DND-41 (cell line): ENCODE measurements around the gene SRRM5.

Experiments used
- ATAC-seq: fragments of 200-7000 bp; cut with Tn5 transposase; 3 replicates; pipeline ENCODE4 v1.9.1; 2021; ENCODE audit warnings: low read depth; ENCODE audit not compliant: insufficient read depth
- DNase-seq: peaks from one replicate; pipeline ENCODE4 v3.0.0-alpha.2; 2020
- H2AFZ ChIP-seq: 2 replicates; pipeline ENCODE4 v1.6.0; 2012; ENCODE audit warnings: low read depth, low read length
- H3K27ac ChIP-seq: 2 replicates; pipeline ENCODE4 v1.5.1; 2012; ENCODE audit warnings: low read length, inconsistent platforms
- H3K27me3 ChIP-seq: fragments of 200-600 bp; sonication (generic); 2 replicates; pipeline ENCODE4 v1.6.0; 2012; ENCODE audit warnings: low read length, mild to moderate bottlenecking, inconsistent platforms; ENCODE audit not compliant: insufficient read depth, poor library complexity
- H3K36me3 ChIP-seq: 2 replicates; pipeline ENCODE4 v1.5.1; 2012; ENCODE audit warnings: low read length, inconsistent platforms; ENCODE audit not compliant: insufficient read depth
- H3K4me1 ChIP-seq: 2 replicates; pipeline ENCODE4 v1.5.1; 2012; ENCODE audit warnings: mild to moderate bottlenecking, low read length; ENCODE audit not compliant: insufficient read depth
- H3K4me2 ChIP-seq: 2 replicates; pipeline ENCODE4 v1.6.0; 2012; ENCODE audit warnings: mild to moderate bottlenecking, moderate library complexity, low read length, inconsistent platforms; ENCODE audit not compliant: insufficient read depth
- H3K4me3 ChIP-seq, 2 experiments: fragments of 200-600 bp in 1 of 2; shearing (Covaris generic) in 1 of 2; 2 replicates each; pipeline ENCODE4 v1.5.1; 2012 to 2016; ENCODE audit warnings: inconsistent platforms in 2 of 2, low read length in 2 of 2, mild to moderate bottlenecking in 2 of 2, low read depth in 1 of 2, moderate library complexity in 1 of 2
- H3K79me2 ChIP-seq: 2 replicates; pipeline ENCODE4 v1.6.0; 2012; ENCODE audit warnings: low read length, inconsistent platforms; ENCODE audit not compliant: insufficient read depth
- H3K9ac ChIP-seq: 2 replicates; pipeline ENCODE4 v1.6.0; 2012; ENCODE audit warnings: low read depth, mild to moderate bottlenecking, inconsistent platforms, low read length, moderate library complexity
- H3K9me3 ChIP-seq: 2 replicates; pipeline ENCODE4 v1.5.1; 2012; ENCODE audit warnings: low read length, moderate library complexity, mild to moderate bottlenecking, inconsistent platforms; ENCODE audit not compliant: insufficient read depth, severe bottlenecking
- H4K20me1 ChIP-seq: 2 replicates; pipeline ENCODE4 v1.6.0; 2012; ENCODE audit warnings: low read length; ENCODE audit not compliant: insufficient read depth
- CTCF ChIP-seq: IDR thresholded peaks from 2 replicates; pipeline ENCODE4 v1.5.1; 2012; ENCODE audit warnings: borderline replicate concordance, low read length, moderate library complexity, mild to moderate bottlenecking; ENCODE audit not compliant: poor library complexity, severe bottlenecking; ENCODE audit errors: extremely low read depth
- EZH2 ChIP-seq: IDR thresholded peaks from 3 replicates; pipeline ENCODE4 v1.6.1; 2012; ENCODE audit warnings: borderline replicate concordance, low read depth, mild to moderate bottlenecking, moderate library complexity, low read length, inconsistent platforms; ENCODE audit not compliant: severe bottlenecking

SRRM5 gene

GRCh38 chr19:43631491-43631890, 19.6 kb downstream of the SRRM5 start:
- no peak overlapping the region for H3K9ac ChIP-seq
- no peak overlapping the region for H3K4me2 ChIP-seq
- no peaks in the 10 kb centered on the region for H4K20me1 ChIP-seq
- no peak overlapping the region for H3K4me3 ChIP-seq
- ATAC-seq (no peak), DNase-seq (no peak)
- no peaks in the 10 kb centered on the region for H3K27me3 ChIP-seq
- no peaks in the 10 kb centered on the region for H3K4me1 ChIP-seq
- no peaks in the 10 kb centered on the region for H3K36me3 ChIP-seq
- H3K27ac ChIP-seq, result no peak overlapping the region
- no peaks in the 10 kb centered on the region for H3K9me3 ChIP-seq
- H3K79me2 ChIP-seq, result no peaks in the 10 kb centered on the region
- no peak overlapping the region for H2AFZ ChIP-seq
- TF ChIP-seq CTCF (no peak), EZH2 (no peak)

- H3K27ac ChIP-seq, result no peak overlapping the region
- no peak overlapping the region for H3K4me3 ChIP-seq
- H3K4me1 ChIP-seq, result peaks cover 4% of the 10 kb centered on the region; the same call in 1 of the 2 replicates
- H3K36me3 ChIP-seq, result no peaks in the 10 kb centered on the region
- no peak for TF ChIP-seq CTCF
- no peak for TF ChIP-seq EZH2
- ATAC-seq, result no peak
- DNase-seq, result no peak
- no peak overlapping the region for H3K4me2 ChIP-seq
- peaks cover 2% of the 10 kb centered on the region; the same call in 1 of the 2 replicates for H4K20me1 ChIP-seq
- H3K9ac ChIP-seq, result no peak overlapping the region
- peaks cover 9% of the 10 kb centered on the region for H3K27me3 ChIP-seq
- no peaks in the 10 kb centered on the region for H3K79me2 ChIP-seq
- H3K9me3 ChIP-seq, result no peaks in the 10 kb centered on the region
- no peak overlapping the region for H2AFZ ChIP-seq
These were observed 21.6 kb downstream of the SRRM5 start for GRCh38 chr19:43633520-43633919.

DNA sequence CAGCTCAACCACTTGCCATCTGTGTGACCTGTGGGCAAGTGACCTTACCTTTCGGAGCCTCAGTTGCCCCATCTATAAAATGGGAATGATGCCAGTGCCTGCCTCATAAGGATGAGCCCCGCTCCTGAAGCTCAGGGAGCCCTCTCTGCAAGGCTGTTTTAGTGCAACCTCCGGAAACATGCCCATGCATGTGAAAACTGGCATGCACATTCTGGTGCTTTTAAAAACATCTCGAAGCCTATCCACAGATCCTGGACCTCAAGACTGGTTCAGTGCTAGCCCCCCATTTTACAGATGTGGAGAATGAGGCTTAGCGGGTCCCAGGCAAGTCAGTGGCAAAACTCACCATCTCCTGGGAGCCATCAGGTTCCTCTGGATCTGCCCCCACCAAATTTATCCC, 22.2 kb downstream of the SRRM5 start:
- H3K4me2 ChIP-seq, result no peak overlapping the region
- ATAC-seq, result no peak
- no peak overlapping the region for H3K9ac ChIP-seq

More for the DNA sequence above, 22.2 kb downstream of the SRRM5 start:
- TF ChIP-seq CTCF, result no peak
- no peak for TF ChIP-seq EZH2
- no peak overlapping the region for H3K4me3 ChIP-seq
- no peaks in the 10 kb centered on the region for H3K9me3 ChIP-seq
- no peak overlapping the region for H3K27ac ChIP-seq
- peaks cover 14% of the 10 kb centered on the region for H3K27me3 ChIP-seq
- DNase-seq, result no peak
- no peaks in the 10 kb centered on the region for H3K79me2 ChIP-seq
- peaks cover 10% of the 10 kb centered on the region for H3K4me1 ChIP-seq
- H2AFZ ChIP-seq, result no peak overlapping the region
- H4K20me1 ChIP-seq, result peaks cover 5% of the 10 kb centered on the region; the same call in 1 of the 2 replicates
- no peaks in the 10 kb centered on the region for H3K36me3 ChIP-seq
